Measurements from ENCODE around the gene BICRAL.
A peak's percentile ranks its signal among the peaks of the same experiment; 100 is the strongest.
"Not testable (repeated sequence)": the region's sequence is repeated elsewhere in the genome, so short reads cannot be mapped to it uniquely, and the experiment has no call there.

The BICRAL gene

GRCh38 chr6:42764911-42765648, 16.8 kb upstream of the BICRAL start:
- no peak for DNase-seq (ENCODE audit: low read depth in 2 of 2)

GRCh38 chr6:42766163-42766670, 15.6 kb upstream of the BICRAL start:
- no peak for DNase-seq (ENCODE audit: low read depth in 2 of 2)

- DNase-seq (ENCODE audit: low read depth in 2 of 2): no peak
Measured at GRCh38 chr6:42769051-42769450, 12.8 kb upstream of the BICRAL start.

GRCh38 chr6:42769836-42770235, 12.0 kb upstream of the BICRAL start:
- no peak for DNase-seq (ENCODE audit: low read depth in 2 of 2)

GRCh38 chr6:42771741-42772100, 10.1 kb upstream of the BICRAL start:
- no peak for DNase-seq (ENCODE audit: low read depth in 2 of 2)

- no peak for DNase-seq (ENCODE audit: low read depth in 2 of 2)
Measured at GRCh38 chr6:42774201-42774600, 7.7 kb upstream of the BICRAL start.

GRCh38 chr6:42774821-42775487, 6.9 kb upstream of the BICRAL start:
- DNase-seq (ENCODE audit: low read depth in 2 of 2): not testable (repeated sequence)

GRCh38 chr6:42777126-42777822, 4.6 kb upstream of the BICRAL start:
- no peak for DNase-seq (ENCODE audit: low read depth in 2 of 2)

GRCh38 chr6:42778122-42778521, 3.7 kb upstream of the BICRAL start:
- no peak for DNase-seq (ENCODE audit: low read depth in 2 of 2)

GRCh38 chr6:42779521-42779920, 2.3 kb upstream of the BICRAL start:
- DNase-seq (ENCODE audit: low read depth in 2 of 2): no peak

GRCh38 chr6:42781546-42781795, 381 bp upstream of the BICRAL start:
- DNase-seq (ENCODE audit: low read depth in 2 of 2): no peak

GRCh38 chr6:42782689-42783176, 881 bp downstream of the BICRAL start:
- DNase-seq (ENCODE audit: low read depth in 2 of 2): peak; percentile 54 to 60

GRCh38 chr6:42783177-42783875, 1.5 kb downstream of the BICRAL start:
- DNase-seq (ENCODE audit: low read depth in 2 of 2): peak; percentile 40 to 59

GRCh38 chr6:42783876-42784642, 2.2 kb downstream of the BICRAL start:
- no peak for DNase-seq (ENCODE audit: low read depth in 2 of 2)

GRCh38 chr6:42784717-42785498, 3.1 kb downstream of the BICRAL start:
- no peak for DNase-seq (ENCODE audit: low read depth in 2 of 2)

GRCh38 chr6:42786525-42786985, 4.7 kb downstream of the BICRAL start:
- DNase-seq (ENCODE audit: low read depth in 2 of 2): no peak

GRCh38 chr6:42787063-42787472, 5.2 kb downstream of the BICRAL start:
- no peak for DNase-seq (ENCODE audit: low read depth in 2 of 2)

GRCh38 chr6:42788671-42789070, 6.8 kb downstream of the BICRAL start:
- DNase-seq (ENCODE audit: low read depth in 2 of 2): no peak

GRCh38 chr6:42790549-42791181, 8.8 kb downstream of the BICRAL start:
- DNase-seq (ENCODE audit: low read depth in 2 of 2): no peak

GRCh38 chr6:42791706-42792320, 10.0 kb downstream of the BICRAL start:
- no peak for DNase-seq (ENCODE audit: low read depth in 2 of 2)
